Lung microvascular endothelial cell (primary cell): ENCODE measurements around the gene POLR2A. TPM values are rescaled to one million over a fixed set of nuclear protein-coding genes. Genes with fewer than 3 reads are reported as not detected.

ENCODE experiments used
- DNase-seq, 2 donors: peaks; one replicate each; pipeline versions ENCODE4 v3.0.0 to v3.0.0-alpha.2; 2010; ENCODE audit warnings: low read depth in 2 of 2
- total RNA-seq: library from RNA; depleted of rRNA; stranded (reverse); fragments of >200 nt; gene quantifications from 2 replicates; pipeline ENCODE4 v1.2.1, GENCODE V29; 2014

POLR2A gene
- total RNA-seq: 56.0 and 70.0 TPM in 2 replicates

- peak; percentile 99 for DNase-seq
Observed at GRCh38 chr17:7484067-7484918, at the start of gene POLR2A. Gene POLR2A (plus strand): TSS chr17:7484366.

- peak; percentile 29 to 53 for DNase-seq
Observed at GRCh38 chr17:7435676-7436555, 48.2 kb upstream of the POLR2A start.

GRCh38 chr17:7436556-7437368 is 47.4 kb upstream of the POLR2A start:
- DNase-seq: peak; percentile 86 to 93

- no peak for DNase-seq
Observed at GRCh38 chr17:7437369-7437863, 46.8 kb upstream of the POLR2A start.

- no peak for DNase-seq
Observed at GRCh38 chr17:7437950-7438614, 46.1 kb upstream of the POLR2A start.

GRCh38 chr17:7438656-7439460 is 45.3 kb upstream of the POLR2A start:
- DNase-seq: no peak

GRCh38 chr17:7439462-7440112 is 44.6 kb upstream of the POLR2A start, which contains the start of gene FGF11:
Gene FGF11 (plus strand): TSS chr17:7439512. CDS start chr17:7439621, 109 bp downstream.
- no peak for DNase-seq

- peak in 1 of 2 donors; percentile 19 for DNase-seq
Observed at GRCh38 chr17:7440113-7440833, 43.9 kb upstream of the POLR2A start.

- DNase-seq: peak in 1 of 2 donors; percentile 34
Observed at GRCh38 chr17:7440834-7441195, 43.4 kb upstream of the POLR2A start.

- no peak for DNase-seq
Observed at GRCh38 chr17:7441266-7441665, 42.9 kb upstream of the POLR2A start.

GRCh38 chr17:7442142-7442541 is 42.0 kb upstream of the POLR2A start:
- DNase-seq: no peak

GRCh38 chr17:7443499-7444485 is 40.4 kb upstream of the POLR2A start:
- DNase-seq: peak in 1 of 2 donors; percentile 58

- peak; percentile 48 for DNase-seq
Observed at GRCh38 chr17:7444682-7445618, 39.2 kb upstream of the POLR2A start, which contains the start of gene CHRNB1. Gene CHRNB1 (plus strand): TSS chr17:7445061. CDS start chr17:7445128, 67 bp downstream.

- no peak for DNase-seq
Observed at GRCh38 chr17:7445619-7445968, 38.6 kb upstream of the POLR2A start.

GRCh38 chr17:7448461-7448860 is 35.7 kb upstream of the POLR2A start:
- DNase-seq: no peak

- DNase-seq: no peak
Observed at GRCh38 chr17:7459961-7460545, 24.1 kb upstream of the POLR2A start.
